GM12878 (cell line): ENCODE measurements around the gene S100G. TPM values are rescaled to one million over a fixed set of nuclear protein-coding genes. Genes with fewer than 3 reads are reported as not detected.

Experiments used
- ATF2 ChIP-seq: IDR thresholded peaks from 2 replicates; pipeline ENCODE4 v1.6.1; 2012; ENCODE audit warnings: low read length, inconsistent platforms
- BCLAF1 ChIP-seq: fragments of 450-650 bp; IDR thresholded peaks from 2 replicates; pipeline ENCODE4 v1.6.1; 2017; ENCODE audit warnings: antibody characterized with exemption, mild to moderate bottlenecking, moderate library complexity
- DPF2 ChIP-seq: fragments of 450-650 bp; IDR thresholded peaks from 2 replicates; pipeline ENCODE4 v1.6.1; 2017; ENCODE audit warnings: mild to moderate bottlenecking
- E2F8 ChIP-seq: fragments of 450-650 bp; IDR thresholded peaks from 2 replicates; pipeline ENCODE4 v1.6.1; 2018; ENCODE audit warnings: mild to moderate bottlenecking, low read depth, moderate library complexity; ENCODE audit not compliant: partially characterized antibody
- ELK1 ChIP-seq: IDR thresholded peaks from 2 replicates; pipeline ENCODE4 v1.6.1; 2012; ENCODE audit warnings: low read depth, low read length, improper control_type of control experiment
- FOXM1 ChIP-seq: IDR thresholded peaks from 2 replicates; pipeline ENCODE4 v1.6.1; 2012; ENCODE audit warnings: low read depth, mild to moderate bottlenecking, inconsistent platforms, low read length, moderate library complexity
- PRDM15 ChIP-seq: fragments of 450-650 bp; formaldehyde crosslinking; IDR thresholded peaks from 2 replicates; pipeline ENCODE4 v1.4.0; 2020; ENCODE audit warnings: mild to moderate bottlenecking, moderate library complexity
- RAD51 ChIP-seq: fragments of 450-650 bp; IDR thresholded peaks from 2 replicates; pipeline ENCODE4 v1.6.1; 2016; ENCODE audit warnings: moderate library complexity, mild to moderate bottlenecking, inconsistent platforms
- SMAD5 ChIP-seq: IDR thresholded peaks from 2 replicates; pipeline ENCODE4 v1.6.1; 2016; ENCODE audit warnings: antibody characterized with exemption, low read depth
- STAT1 ChIP-seq: fragments of 450-650 bp; conservative IDR thresholded peaks from 2 replicates; pipeline ENCODE4 v1.6.1; 2014; ENCODE audit warnings: antibody characterized with exemption, mild to moderate bottlenecking
- ZBED1 ChIP-seq: IDR thresholded peaks from 2 replicates; pipeline ENCODE4 v1.6.1; 2016; ENCODE audit warnings: borderline replicate concordance
- ZNF24 ChIP-seq: fragments of 450-650 bp; IDR thresholded peaks from 2 replicates; pipeline ENCODE4 v1.6.1; 2017; ENCODE audit warnings: antibody characterized with exemption, mild to moderate bottlenecking
- polyA plus RNA-seq, 11 experiments: library from polyadenylated mRNA; depleted of rRNA in 4 of 11; unstranded in 6 of 11; stranded (reverse) in 5 of 11; fragments of >200 nt; fragmentation: Nextera tagmentation in 4 of 11; fragmentation: Illumina TruSeq in 1 of 11; extraction: Ambion mirVana in 4 of 11; extraction: Trizol in 1 of 11; gene quantifications; 1 replicate in 1 of 11; 2 replicates in 10 of 11; pipeline versions ENCODE4 v1.2.1 to v1.2.3, GENCODE V29; 2011 to 2016; ENCODE audit warnings: inconsistent platforms in 2 of 11, missing spikeins in 2 of 11, low read depth in 1 of 11
- total RNA-seq, 4 experiments: library from RNA; depleted of rRNA in 3 of 4; stranded (reverse); fragments of >200 nt in 3 of 4; fragmentation: Illumina TruSeq in 1 of 4; extraction: Trizol in 1 of 4; gene quantifications; 2 replicates each; pipeline versions ENCODE4 v1.2.1 to v1.2.3, GENCODE V29; 2013 to 2021
- TF ChIP-seq, protein P1 (sequence below): fragments of 450-650 bp; IDR thresholded peaks from 2 replicates; pipeline ENCODE4 v1.6.1; 2016; ENCODE audit warnings: mild to moderate bottlenecking, moderate library complexity, borderline replicate concordance

The S100G gene
- total and polyA plus RNA-seq, 10 of the 15 experiments (the other 5 are each of a cell fraction or from before 2014, with no cell fraction given): not detected

DNA sequence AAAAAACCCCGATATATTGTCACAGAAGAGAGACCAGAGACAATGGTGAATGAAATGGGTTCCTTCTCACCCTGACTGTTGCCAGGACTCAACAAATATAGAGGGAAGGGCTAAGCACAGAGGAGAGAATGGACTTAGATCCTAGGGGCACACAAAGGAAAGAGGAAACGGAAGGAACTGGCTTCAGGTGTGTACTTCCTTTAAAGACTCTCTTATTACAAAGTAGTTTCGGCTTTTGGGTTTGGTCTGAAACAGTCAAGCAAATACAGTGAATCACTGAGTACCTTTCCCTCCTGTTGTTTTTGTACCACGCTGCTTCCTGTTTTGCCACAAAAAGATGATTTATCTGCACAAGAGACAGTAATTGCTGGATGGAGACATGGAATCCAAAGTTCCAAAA is 46.1 kb upstream of the S100G start (continued):
- TF ChIP-seq BCLAF1 (no peak), E2F8 (no peak), ATF2 (no peak), SMAD5 (no peak), PRDM15 (CRISPR knock-in tag) (no peak), ZNF24 (no peak), RAD51 (no peak), DPF2 (no peak), FOXM1 (no peak), STAT1 (no peak), ELK1 (no peak), ZBED1 (no peak)
- TF ChIP-seq, protein P1, sequence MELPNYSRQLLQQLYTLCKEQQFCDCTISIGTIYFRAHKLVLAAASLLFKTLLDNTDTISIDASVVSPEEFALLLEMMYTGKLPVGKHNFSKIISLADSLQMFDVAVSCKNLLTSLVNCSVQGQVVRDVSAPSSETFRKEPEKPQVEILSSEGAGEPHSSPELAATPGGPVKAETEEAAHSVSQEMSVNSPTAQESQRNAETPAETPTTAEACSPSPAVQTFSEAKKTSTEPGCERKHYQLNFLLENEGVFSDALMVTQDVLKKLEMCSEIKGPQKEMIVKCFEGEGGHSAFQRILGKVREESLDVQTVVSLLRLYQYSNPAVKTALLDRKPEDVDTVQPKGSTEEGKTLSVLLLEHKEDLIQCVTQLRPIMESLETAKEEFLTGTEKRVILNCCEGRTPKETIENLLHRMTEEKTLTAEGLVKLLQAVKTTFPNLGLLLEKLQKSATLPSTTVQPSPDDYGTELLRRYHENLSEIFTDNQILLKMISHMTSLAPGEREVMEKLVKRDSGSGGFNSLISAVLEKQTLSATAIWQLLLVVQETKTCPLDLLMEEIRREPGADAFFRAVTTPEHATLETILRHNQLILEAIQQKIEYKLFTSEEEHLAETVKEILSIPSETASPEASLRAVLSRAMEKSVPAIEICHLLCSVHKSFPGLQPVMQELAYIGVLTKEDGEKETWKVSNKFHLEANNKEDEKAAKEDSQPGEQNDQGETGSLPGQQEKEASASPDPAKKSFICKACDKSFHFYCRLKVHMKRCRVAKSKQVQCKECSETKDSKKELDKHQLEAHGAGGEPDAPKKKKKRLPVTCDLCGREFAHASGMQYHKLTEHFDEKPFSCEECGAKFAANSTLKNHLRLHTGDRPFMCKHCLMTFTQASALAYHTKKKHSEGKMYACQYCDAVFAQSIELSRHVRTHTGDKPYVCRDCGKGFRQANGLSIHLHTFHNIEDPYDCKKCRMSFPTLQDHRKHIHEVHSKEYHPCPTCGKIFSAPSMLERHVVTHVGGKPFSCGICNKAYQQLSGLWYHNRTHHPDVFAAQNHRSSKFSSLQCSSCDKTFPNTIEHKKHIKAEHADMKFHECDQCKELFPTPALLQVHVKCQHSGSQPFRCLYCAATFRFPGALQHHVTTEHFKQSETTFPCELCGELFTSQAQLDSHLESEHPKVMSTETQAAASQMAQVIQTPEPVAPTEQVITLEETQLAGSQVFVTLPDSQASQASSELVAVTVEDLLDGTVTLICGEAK: no peak
